ENCODE measurements around the gene GPR22.

The GPR22 gene

DNA sequence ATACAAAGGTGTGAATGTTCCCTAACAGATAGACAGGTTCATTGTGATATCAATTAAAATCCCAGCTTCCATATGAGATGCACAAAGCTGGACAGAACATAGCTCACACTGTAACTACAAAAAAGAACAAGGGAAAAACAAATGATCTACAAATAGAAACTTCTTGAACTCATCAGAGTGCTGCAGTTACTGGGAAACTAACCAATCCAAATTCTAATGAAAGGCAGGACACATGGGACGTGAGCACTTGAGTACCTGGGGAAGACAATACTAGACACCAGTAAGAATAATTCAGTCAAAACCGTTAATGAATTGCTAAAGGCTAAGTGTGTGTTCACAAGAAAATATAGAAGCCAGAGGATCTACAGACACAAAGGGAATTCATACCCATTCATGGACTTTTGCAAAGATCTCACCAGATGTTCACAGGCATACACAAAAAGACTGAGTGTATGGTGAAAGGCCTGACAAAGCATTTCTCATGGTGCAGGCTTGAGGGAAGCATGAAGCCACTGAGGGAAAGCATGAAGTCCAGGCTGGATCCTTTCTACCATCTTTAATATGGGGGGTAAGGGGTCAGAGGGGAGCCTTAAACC, 7.8 kb upstream of the GPR22 start:
- ChIA-PET CTCF (interaction anchor here (0.5 kb wide), 1 partner anchor 39 kb away, joined by 3 read pairs; no protein-coding TSS in a partner anchor), POLR2A (no interaction called here)
- DNase-seq (ENCODE audit: extremely low spot score), result no peak
- TF ChIP-seq FOXM1 (IDR thresholded peaks at IDR 0.05; ENCODE audit: borderline replicate concordance), result no peak
- TF ChIP-seq BHLHE40 (IDR thresholded peaks at IDR 0.05; ENCODE audit: borderline replicate concordance), result no peak
- TF ChIP-seq FOXA1 (IDR thresholded peaks at IDR 0.05), result no peak
- TF ChIP-seq CTBP1 (IDR thresholded peaks at IDR 0.05; ENCODE audit: borderline replicate concordance), result no peak
- TF ChIP-seq ELF4 (IDR thresholded peaks at IDR 0.05), result no peak
- no peak for TF ChIP-seq HDGF (IDR thresholded peaks at IDR 0.05; ENCODE audit: borderline replicate concordance)
- no peak for TF ChIP-seq SUZ12 (IDR thresholded peaks at IDR 0.05)
- no peak for TF ChIP-seq SP1 (IDR thresholded peaks at IDR 0.05)
- TF ChIP-seq TARDBP (IDR thresholded peaks at IDR 0.05), result no peak

DNA sequence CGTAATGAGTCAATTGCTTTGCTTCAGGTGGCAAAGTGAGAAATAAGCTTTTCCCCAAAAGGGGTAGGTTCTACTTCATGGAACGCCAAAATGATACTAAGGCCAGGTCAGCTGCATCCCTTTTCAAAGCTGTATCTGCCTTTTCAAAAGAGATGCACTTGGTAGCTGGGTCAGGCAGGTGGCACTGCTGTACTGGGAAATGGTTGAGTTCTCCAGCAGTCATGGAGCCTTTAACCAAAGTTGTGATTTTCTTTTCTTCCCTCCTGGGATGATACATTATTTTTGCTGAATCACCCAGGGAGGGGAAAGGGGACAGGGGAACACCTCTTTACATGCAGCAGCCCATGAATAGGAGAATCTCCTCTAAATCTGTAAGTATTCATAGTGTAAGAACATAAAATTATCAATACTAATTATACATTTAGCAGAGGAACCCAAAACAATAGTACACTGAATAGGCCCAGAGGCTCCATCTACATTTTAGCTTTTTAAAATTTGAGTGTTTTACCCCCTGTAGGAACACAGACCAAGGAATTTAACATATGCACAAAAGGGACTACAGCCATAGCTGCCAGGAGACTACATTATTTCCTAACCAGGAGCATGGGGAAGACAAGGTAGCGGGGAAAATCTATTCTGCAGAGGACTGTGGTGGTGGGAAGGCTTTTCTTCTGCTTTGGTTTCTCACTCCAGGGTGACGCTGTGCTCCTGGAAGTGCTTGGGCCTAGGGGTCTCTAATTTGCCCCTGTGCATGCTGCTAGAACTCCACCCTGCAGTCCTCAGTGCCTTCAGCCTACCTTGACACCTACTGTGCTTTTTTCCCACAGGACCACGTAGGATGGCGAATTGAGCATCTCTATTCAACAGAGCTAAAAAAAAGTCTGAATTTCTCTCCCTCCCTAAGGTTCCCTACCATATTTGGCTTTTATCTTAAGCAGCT, 6.4 kb upstream of the GPR22 start:
- ChIA-PET CTCF (interaction anchor here (0.6 to 1.3 kb wide), 7 partner anchors 16 to 411 kb away, joined by 3 to 6 read pairs (median 3); no protein-coding TSS in a partner anchor), POLR2A (interaction anchor here (1.0 kb wide), 1 partner anchor 280 kb away, joined by 3 read pairs; no protein-coding TSS in a partner anchor)
- peak; percentile 54 for DNase-seq (ENCODE audit: extremely low spot score)
- no peak for TF ChIP-seq SP1 (IDR thresholded peaks at IDR 0.05)
- TF ChIP-seq TARDBP (IDR thresholded peaks at IDR 0.05), result no peak
- TF ChIP-seq HDGF (IDR thresholded peaks at IDR 0.05; ENCODE audit: borderline replicate concordance), result no peak
- no peak for TF ChIP-seq L3MBTL2 (conservative IDR thresholded peaks at IDR 0.05)
- TF ChIP-seq BHLHE40 (IDR thresholded peaks at IDR 0.05; ENCODE audit: borderline replicate concordance), result no peak
- no peak for TF ChIP-seq FOXM1 (IDR thresholded peaks at IDR 0.05; ENCODE audit: borderline replicate concordance)
- TF ChIP-seq CTBP1 (IDR thresholded peaks at IDR 0.05; ENCODE audit: borderline replicate concordance), result no peak

DNA sequence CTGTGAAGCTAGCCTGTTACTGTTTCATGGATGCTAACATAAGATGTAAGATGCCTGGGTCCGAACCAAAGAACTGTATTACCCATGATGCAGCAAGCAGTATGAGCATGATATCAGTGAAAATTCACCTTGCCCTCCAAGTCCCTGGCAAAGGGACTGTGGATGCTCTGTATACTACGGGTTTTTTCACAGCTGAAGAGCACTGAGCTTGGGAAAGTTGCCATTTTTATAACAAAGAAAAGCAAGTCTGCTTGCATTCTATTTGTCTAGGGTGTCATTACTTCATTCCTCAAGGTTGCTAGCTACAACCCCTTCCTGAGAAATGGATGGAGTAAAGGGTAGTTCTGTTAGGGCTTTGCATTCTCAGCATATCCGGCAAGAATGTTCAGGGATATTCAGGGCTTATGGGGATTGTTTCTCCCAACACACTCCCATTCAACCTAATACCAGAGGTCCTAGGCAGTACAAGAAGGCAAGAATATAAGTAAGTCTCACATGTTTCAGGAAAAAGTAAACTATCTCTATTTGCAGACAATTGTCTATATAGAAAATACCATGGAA, 5.1 kb upstream of the GPR22 start:
- ChIA-PET POLR2A (no interaction called here), CTCF (no interaction called here)
- TF ChIP-seq HDGF (IDR thresholded peaks at IDR 0.05; ENCODE audit: borderline replicate concordance) (no peak), L3MBTL2 (conservative IDR thresholded peaks at IDR 0.05) (no peak), CTBP1 (IDR thresholded peaks at IDR 0.05; ENCODE audit: borderline replicate concordance) (no peak), BHLHE40 (IDR thresholded peaks at IDR 0.05; ENCODE audit: borderline replicate concordance) (no peak), FOXA1 (IDR thresholded peaks at IDR 0.05) (no peak), TARDBP (IDR thresholded peaks at IDR 0.05) (no peak), LEF1 (IDR thresholded peaks at IDR 0.05; ENCODE audit: borderline replicate concordance) (no peak), ARNT (IDR thresholded peaks at IDR 0.05) (no peak)
- DNase-seq (ENCODE audit: extremely low spot score), result no peak

DNA sequence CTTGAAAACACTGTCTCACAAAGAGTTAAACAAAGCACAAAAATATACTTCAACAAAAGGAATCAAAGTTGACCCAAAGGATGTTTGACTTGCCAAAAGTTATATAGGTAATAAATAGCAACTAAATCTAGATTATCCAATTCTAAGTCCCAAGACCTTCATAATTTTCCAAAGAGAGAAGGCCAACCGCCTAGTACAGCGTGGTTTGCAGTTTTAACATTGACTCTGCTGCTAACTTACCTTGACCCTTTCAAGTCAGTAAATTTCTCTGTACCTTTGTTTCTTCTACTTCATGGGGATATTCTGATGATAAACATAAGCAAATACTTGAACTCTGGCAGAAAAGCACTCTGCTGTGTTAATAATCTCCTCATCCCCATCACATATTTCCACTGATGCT, 1.9 kb upstream of the GPR22 start:
- ChIA-PET CTCF (no interaction called here), POLR2A (no interaction called here)
- no peak for TF ChIP-seq CTBP1 (IDR thresholded peaks at IDR 0.05; ENCODE audit: borderline replicate concordance)
- TF ChIP-seq LEF1 (IDR thresholded peaks at IDR 0.05; ENCODE audit: borderline replicate concordance), result no peak
- TF ChIP-seq FOXM1 (IDR thresholded peaks at IDR 0.05; ENCODE audit: borderline replicate concordance), result no peak
- TF ChIP-seq BHLHE40 (IDR thresholded peaks at IDR 0.05; ENCODE audit: borderline replicate concordance), result no peak
- TF ChIP-seq TARDBP (IDR thresholded peaks at IDR 0.05), result no peak
- TF ChIP-seq L3MBTL2 (conservative IDR thresholded peaks at IDR 0.05), result no peak

DNA sequence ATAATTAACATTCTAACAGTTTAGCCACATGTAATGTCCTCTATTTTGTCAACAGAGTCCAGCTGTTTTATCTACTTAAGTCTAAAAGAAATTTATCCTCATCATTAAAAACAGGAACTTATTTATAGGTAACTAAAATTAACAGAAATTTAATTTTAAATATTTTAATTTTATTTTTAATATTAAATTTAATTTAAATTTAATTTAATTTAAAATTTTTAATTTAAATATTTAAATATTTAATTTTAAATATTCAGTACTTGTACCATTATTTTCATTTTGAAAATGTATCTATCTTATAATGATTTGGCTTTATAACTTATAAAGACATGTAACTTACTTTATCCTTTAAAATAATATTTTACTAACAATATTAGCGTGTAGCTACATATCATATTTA, 1.0 kb upstream of the GPR22 start:
- POLR2A ChIA-PET, result no interaction called here
- TF ChIP-seq CTBP1 (IDR thresholded peaks at IDR 0.05; ENCODE audit: borderline replicate concordance) (no peak), ELF4 (IDR thresholded peaks at IDR 0.05) (no peak), BHLHE40 (IDR thresholded peaks at IDR 0.05; ENCODE audit: borderline replicate concordance) (no peak), SP1 (IDR thresholded peaks at IDR 0.05) (no peak), NFRKB (IDR thresholded peaks at IDR 0.05) (no peak), FOXA1 (IDR thresholded peaks at IDR 0.05) (no peak), TARDBP (IDR thresholded peaks at IDR 0.05) (no peak), FOXM1 (IDR thresholded peaks at IDR 0.05; ENCODE audit: borderline replicate concordance) (no peak), LEF1 (IDR thresholded peaks at IDR 0.05; ENCODE audit: borderline replicate concordance) (no peak), ARNT (IDR thresholded peaks at IDR 0.05) (no peak)
- no peak for DNase-seq (ENCODE audit: extremely low spot score)
- CTCF ChIA-PET, result no interaction called here

More for the DNA sequence above, 1.9 kb upstream of the GPR22 start:
- DNase-seq (ENCODE audit: extremely low spot score), result no peak

DNA sequence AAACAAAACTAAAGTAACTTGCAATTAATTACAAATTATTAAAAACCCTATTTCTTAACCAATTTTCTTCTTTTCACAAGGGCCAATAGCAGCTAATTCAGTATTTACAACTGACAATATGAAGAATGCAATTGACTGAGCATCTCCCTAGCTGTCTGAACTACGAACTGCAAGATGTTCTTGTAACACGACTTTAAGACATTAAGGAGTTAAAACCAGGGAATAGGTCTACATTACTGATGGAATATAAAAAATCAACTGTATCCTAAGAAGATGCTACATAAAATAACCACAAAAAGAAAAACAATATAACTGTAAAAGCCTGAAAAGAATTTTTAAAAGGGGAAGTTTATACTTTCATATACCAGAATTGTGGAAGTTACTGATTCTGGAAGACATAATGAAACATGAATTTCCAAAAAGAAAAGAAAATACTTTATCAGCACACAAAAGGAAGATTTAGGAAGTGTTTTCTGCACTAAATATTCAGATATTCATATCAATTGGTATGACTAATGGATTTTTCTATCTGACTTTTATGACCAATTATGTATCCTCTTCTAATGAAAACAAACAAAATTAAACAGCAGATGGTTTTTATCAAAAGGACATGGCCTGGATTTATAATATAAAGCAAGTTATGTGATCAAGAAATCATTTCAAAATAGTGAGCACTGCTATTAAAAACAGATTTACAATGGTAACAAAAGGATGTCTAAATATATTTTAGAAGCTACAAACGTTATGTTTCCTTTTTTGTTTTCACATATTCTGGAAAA, 1.6 kb downstream of the GPR22 start:
- no peak for TF ChIP-seq CTBP1 (IDR thresholded peaks at IDR 0.05; ENCODE audit: borderline replicate concordance)
- TF ChIP-seq BHLHE40 (IDR thresholded peaks at IDR 0.05; ENCODE audit: borderline replicate concordance), result no peak
- TF ChIP-seq FOXK2 (IDR thresholded peaks at IDR 0.05), result no peak
- no peak for TF ChIP-seq SP1 (IDR thresholded peaks at IDR 0.05)
- no peak for TF ChIP-seq LEF1 (IDR thresholded peaks at IDR 0.05; ENCODE audit: borderline replicate concordance)
- no peak for TF ChIP-seq HDGF (IDR thresholded peaks at IDR 0.05; ENCODE audit: borderline replicate concordance)
- TF ChIP-seq L3MBTL2 (conservative IDR thresholded peaks at IDR 0.05), result no peak
- ChIA-PET POLR2A (no interaction called here), CTCF (no interaction called here)
- DNase-seq (ENCODE audit: extremely low spot score), result no peak

DNA sequence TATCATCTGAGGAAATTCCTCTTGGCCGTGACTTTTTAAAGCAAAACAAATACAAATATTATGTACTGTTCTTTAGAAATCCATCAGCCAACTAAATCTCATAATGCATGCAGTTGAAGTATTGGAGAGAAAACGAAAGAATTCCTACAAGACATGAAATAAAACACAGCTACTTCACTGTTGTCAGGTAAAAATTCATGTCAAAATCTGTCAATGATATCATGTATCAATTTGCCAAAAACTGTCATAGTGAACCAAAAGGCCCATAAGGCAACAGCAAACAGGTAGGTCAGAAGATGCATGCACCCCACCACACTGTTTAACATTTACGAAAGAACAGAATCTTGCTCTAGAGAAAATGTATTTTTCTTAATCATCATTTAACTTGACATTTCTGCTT, 2.3 kb downstream of the GPR22 start:
- TF ChIP-seq ELF4 (IDR thresholded peaks at IDR 0.05), result no peak
- TF ChIP-seq CTBP1 (IDR thresholded peaks at IDR 0.05; ENCODE audit: borderline replicate concordance), result no peak
- no peak for TF ChIP-seq LEF1 (IDR thresholded peaks at IDR 0.05; ENCODE audit: borderline replicate concordance)
- DNase-seq (ENCODE audit: extremely low spot score), result no peak
- ChIA-PET CTCF (no interaction called here), POLR2A (no interaction called here)
